Measurements from ENCODE around the gene ROR1.

Gene ROR1

DNA sequence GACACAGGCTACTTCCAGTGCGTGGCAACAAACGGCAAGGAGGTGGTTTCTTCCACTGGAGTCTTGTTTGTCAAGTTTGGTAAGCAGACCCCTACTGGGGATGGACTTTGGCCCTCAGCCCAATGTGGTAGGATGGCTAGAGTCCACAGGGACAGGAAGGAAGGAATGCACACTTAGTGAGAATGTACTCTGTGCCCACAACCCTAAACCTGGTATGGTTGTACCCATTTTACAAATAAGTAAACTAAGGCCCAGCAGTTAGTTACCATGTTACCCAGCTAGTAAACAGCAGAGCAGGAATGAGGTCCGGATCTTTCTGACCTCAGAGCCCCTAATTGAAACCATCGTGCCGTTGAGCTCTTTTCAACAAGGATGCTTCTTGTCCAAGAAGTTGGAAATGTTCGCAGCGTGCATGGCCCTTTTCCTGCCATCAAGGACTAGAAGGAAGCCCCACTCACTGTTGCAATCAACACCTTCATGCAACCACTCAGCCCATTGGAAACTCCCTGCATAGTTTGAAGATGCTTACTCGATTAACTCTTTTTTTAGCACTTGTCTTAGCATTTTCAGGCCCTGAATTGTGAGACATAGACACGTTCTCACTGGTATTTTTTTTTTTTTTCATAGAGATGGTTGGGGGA, 276.2 kb downstream of the ROR1 start:
- no peak for TF ChIP-seq GATA1 (IDR thresholded peaks at IDR 0.05; ENCODE audit: low read depth, low read length)

DNA sequence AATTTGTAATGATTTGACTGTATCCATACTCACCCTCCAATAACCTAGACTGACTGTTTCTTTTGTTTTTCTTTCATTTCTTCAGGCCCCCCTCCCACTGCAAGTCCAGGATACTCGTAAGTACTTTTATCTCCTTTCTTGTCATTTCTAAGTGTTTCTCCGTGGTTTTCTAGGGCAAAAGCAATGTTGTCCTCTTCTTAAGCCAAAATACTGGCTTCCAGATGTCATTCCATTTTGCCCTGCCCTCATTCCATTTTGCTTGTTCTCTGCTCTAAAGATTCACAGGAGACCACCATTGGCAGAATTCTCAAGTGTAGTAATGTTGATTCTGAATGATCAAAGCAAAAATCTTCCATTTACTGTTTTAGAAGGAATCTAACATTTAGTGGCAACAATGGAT, 276.8 kb downstream of the ROR1 start:
- TF ChIP-seq GATA1 (IDR thresholded peaks at IDR 0.05; ENCODE audit: low read depth, low read length) (no peak), POLR2A (IDR thresholded peaks at IDR 0.05; ENCODE audit: low read length) (no peak)
- no peak for DNase-seq

More for the DNA sequence above, 276.2 kb downstream of the ROR1 start:
- DNase-seq, result no peak

DNA sequence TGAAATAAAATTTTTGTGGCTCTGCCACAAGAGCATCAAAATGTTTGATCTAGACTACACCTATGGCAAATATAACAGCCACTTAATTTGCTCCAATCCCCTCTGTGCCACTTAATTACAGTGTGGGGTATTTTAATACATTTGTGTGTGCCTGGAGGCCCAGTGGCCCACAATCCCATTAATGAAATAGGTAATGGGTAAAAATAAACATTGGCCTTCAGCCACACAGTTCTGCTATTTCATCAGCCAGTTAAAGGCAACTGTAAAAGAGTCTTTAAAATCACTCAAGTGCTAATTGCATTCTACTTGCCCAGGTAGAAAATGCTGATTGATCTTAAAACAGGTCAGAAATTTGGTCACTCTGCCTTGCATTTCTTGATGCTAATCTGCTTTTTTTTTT, 278.0 kb downstream of the ROR1 start:
- no peak for TF ChIP-seq POLR2A (IDR thresholded peaks at IDR 0.05; ENCODE audit: low read length)
- TF ChIP-seq GATA1 (IDR thresholded peaks at IDR 0.05; ENCODE audit: low read depth, low read length), result no peak
- no peak for DNase-seq

DNA sequence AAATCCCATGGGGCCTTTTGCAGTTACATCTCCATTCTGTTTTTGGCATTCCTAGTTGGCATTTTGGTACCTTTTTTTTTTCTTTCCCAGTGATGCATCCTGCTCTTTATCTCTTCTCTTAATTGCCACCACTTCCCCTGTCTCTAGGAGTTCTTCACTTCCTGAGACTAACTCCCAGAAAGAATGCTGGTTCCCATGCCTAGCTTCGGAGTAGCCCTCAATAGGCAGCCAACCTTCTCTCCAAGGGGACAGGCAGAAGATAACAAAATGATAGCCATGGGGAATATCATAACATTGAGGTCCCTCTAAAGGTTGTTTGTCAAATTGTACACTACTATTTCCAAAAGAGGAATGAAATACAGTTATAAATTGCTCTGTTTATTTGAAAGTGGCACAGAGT, 279.0 kb downstream of the ROR1 start:
- no peak for DNase-seq
- TF ChIP-seq GATA1 (IDR thresholded peaks at IDR 0.05; ENCODE audit: low read depth, low read length), result no peak
- no peak for TF ChIP-seq POLR2A (IDR thresholded peaks at IDR 0.05; ENCODE audit: low read length)

DNA sequence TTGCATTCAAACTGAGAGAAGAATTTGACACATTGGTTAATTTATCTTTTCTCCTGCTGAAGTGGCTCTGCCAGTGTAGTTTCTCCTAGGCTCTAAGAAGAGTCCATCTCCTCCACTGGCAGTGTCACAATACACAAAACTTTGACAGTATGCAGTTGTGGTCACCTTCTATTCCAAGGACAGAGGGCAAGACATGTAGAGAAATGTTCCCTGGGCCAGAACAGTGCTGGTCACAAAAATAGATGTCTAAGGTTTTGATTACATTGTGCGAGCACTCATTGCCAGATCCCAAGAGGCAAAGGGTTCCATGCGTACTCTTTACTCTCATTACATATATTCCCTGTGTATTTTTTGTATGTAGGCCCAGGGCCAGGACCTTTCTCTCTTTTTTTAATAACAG, 281.5 kb downstream of the ROR1 start:
- no peak for DNase-seq
- TF ChIP-seq POLR2A (IDR thresholded peaks at IDR 0.05; ENCODE audit: low read length) (no peak), GATA1 (IDR thresholded peaks at IDR 0.05; ENCODE audit: low read depth, low read length) (no peak)

DNA sequence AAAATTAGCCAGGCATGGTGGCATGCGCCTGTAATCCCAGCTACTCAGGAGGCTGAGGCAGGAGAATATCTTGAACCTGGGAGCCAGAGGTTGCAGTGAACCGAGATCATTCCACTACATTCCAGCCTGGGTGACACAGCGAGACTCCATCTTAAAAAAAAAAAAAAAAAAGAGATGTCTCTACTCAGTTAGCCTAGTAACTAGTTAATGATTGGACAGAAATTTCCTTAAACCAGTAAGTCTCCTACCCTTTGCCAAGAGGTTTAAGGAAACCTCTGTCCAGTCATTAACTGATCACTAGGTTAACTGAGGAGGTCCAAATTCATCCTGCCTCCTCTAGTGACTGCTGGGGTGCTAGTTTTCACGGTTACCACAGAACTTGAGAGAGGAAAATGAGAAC, 285.7 kb downstream of the ROR1 start:
- DNase-seq, result no peak
- TF ChIP-seq POLR2A (IDR thresholded peaks at IDR 0.05; ENCODE audit: low read length), result no peak
- TF ChIP-seq GATA1 (IDR thresholded peaks at IDR 0.05; ENCODE audit: low read depth, low read length), result no peak

DNA sequence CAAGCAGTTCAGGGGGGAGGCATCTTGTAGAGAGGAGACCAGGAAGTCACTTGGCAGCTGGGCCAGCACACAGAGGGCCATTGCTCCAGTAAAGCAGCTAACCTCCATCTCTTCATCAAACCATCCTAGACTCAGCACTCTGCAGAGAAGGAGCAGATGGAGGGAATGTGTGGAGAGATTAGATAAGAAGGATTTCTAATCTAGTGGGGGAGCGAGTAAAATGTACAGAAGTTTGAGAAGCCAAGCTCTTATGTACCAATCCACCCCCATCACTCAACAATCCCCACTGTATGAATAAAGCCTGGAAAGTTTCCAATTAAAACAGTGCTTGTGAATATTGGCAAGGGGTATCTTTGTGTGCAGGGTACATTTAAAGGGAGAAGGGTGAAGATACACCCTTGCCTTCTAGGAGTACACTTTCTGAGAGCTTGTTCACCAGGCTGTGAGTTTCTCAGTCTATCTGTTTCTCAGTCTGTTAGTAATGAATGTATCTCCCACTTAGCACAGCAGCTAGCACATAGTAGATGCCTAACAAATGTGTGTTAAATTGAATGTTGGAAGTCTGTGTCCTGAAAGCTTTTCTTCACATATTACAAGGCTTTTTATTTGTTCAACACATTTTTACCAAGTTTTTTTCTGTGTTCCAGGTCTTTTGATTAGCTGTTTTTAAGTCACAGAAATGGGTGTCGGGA, 286.9 kb downstream of the ROR1 start:
- peak in 1 of 2 experiments; percentile 23 for DNase-seq
- TF ChIP-seq POLR2A (IDR thresholded peaks at IDR 0.05; ENCODE audit: low read length) (no peak), GATA1 (IDR thresholded peaks at IDR 0.05; ENCODE audit: low read depth, low read length) (no peak)

DNA sequence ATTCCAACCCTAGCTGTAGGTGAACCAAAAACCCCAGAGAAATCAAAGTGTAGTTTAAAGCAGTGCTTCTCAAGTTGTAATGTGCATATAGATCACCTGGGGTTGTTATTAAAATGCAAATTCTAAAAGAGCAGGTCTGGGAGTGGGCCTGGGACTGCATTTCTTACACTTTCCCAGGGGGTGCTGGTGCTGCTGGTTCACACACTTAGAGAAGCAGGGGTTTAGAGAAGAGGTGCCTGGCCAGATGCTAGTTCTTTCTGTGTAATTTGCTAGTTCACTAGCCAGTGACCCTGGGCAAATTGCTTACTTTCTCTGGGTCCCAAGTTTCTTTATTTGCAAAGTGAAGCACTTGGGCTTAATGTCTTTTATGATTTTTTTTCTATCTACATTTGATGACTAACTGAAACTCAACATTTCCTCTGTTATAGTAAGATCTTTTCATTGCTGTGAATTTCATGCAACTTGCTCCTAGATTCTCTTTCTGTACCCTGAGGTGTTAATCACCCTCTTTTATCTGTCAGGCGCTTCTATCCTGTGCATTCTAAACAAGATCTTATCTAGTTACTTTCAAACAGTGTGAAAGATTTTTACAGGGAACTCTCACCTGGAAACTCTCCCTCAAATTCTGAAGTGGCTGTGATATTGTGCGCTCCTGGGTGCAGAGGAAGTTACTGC, 287.8 kb downstream of the ROR1 start:
- TF ChIP-seq POLR2A (IDR thresholded peaks at IDR 0.05; ENCODE audit: low read length), result no peak
- no peak for TF ChIP-seq GATA1 (IDR thresholded peaks at IDR 0.05; ENCODE audit: low read depth, low read length)
- DNase-seq, result no peak

DNA sequence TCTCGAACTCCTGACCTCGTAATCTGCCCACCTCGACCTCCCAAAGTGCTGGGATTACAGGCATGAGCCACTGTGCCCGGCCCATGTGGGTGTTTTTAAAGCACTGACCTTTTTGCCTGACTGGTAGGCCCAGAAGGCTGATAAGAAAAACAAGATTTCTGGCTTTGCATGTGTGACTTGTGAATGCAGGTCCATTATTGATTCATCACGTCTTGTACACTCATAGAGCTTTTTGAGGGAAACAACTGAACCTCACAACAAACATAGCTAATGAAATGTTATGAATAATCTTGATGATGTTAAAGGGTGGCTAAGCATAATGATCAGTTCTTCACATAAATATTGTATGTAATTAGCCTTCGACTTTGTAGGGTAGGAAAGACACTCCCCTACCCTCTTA, 288.7 kb downstream of the ROR1 start:
- no peak for TF ChIP-seq GATA1 (IDR thresholded peaks at IDR 0.05; ENCODE audit: low read depth, low read length)
- no peak for TF ChIP-seq POLR2A (IDR thresholded peaks at IDR 0.05; ENCODE audit: low read length)
- DNase-seq, result no peak

DNA sequence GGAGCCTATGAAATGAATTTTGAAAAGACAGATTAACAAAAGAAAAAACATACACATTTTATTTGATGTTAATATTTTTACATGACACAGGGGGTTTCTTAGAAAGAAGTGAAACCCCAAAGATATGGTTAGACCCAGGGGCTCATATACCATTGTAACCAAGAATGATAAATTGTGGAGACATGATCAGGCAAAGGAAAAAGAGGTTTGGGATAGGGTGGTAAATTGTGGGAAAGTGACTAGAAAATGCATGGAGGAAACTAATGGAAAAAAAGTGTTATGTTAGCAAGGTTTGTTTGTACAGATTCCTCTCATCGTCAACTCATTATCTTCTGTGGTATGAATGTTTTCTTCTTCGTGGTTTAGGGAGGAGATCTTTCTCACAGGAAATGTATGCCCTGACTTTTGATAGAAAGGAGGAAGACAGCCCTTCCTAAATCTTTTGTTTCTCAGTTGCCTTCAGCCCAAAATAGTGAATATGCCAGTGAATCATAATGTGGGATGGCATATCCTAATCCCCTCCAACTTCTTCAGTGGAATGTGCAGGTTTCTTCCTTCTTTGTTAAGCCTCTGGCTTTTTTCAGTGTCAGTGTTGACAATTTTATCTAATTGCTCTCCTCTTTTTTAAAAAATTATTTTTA, 289.2 kb downstream of the ROR1 start:
- TF ChIP-seq GATA1 (IDR thresholded peaks at IDR 0.05; ENCODE audit: low read depth, low read length), result no peak
- DNase-seq, result no peak

DNA sequence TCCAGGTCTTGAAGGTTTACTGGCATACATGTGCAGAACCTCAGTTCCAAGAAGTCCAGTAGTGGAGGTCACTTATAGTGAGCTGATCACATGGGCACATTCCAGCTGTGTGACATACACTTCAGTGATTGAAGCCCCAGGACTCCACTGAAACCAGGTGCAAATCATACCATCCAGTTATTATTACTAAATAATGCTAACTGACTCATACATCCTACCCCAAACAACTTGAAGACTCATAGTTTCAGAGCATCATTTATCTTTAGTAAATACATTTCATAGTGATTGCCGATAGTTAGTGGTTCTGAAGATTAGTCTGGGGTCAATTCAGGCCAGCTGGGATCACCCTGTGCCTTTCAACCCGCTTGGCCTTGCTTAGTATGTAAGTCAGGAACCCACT, 291.8 kb downstream of the ROR1 start:
- TF ChIP-seq GATA1 (IDR thresholded peaks at IDR 0.05; ENCODE audit: low read depth, low read length) (no peak), POLR2A (IDR thresholded peaks at IDR 0.05; ENCODE audit: low read length) (no peak)
- DNase-seq, result no peak

DNA sequence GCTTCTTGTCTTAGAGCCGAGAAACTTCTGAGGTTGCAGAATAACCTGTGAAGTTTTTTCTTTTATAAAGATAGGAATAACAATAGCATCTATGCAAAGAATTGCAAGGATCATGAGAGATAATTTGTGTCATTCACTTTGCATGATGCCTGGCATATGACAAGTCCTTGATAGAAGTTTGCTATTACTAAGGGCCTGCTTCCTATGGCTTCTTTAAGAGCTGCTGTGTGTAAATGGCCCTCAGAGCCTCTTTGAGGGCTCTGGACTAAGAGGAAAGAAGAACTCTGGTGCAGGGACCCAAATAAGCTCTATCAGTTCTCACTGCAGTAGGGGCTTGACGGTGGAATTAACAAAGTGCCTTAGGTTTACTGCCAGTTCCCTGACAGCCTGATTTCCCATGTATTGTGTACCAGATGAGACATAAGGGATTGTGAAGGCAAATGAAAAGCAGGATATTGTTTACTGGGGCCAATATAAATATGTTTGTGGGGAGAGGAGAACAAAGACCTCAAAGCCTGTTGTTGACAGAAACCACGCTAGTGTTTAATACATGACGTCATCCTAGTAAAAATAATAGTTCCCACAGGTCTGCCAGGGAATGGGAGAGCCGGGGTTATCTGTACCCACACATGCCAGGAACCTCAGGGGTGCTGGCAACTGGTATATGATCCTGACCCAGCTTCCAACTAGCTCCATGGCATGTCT, 298.4 kb downstream of the ROR1 start:
- TF ChIP-seq POLR2A (IDR thresholded peaks at IDR 0.05; ENCODE audit: low read length), result no peak
- TF ChIP-seq GATA1 (IDR thresholded peaks at IDR 0.05; ENCODE audit: low read depth, low read length), result no peak
- no peak for DNase-seq

DNA sequence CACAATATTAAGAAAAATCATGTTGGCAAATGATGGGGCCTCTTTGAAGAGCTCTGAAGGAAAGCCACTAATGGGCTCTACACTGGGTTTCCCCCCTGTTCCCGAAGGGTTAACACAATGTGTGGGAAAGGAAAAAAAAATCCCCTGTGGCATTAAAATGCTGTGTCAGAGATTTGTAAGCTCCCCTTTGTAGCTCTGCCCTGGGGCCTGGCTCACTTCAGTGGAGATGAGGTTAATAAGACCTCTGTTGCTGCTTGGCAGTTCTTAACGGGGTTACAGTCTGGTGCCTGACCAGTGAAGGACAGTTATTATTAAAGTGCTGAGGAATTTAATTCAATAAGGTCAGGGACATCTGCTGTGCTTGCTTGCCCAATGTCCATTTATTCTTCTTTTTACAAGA, 299.9 kb downstream of the ROR1 start:
- TF ChIP-seq GATA1 (IDR thresholded peaks at IDR 0.05; ENCODE audit: low read depth, low read length) (no peak), POLR2A (IDR thresholded peaks at IDR 0.05; ENCODE audit: low read length) (no peak)
- no peak for DNase-seq

DNA sequence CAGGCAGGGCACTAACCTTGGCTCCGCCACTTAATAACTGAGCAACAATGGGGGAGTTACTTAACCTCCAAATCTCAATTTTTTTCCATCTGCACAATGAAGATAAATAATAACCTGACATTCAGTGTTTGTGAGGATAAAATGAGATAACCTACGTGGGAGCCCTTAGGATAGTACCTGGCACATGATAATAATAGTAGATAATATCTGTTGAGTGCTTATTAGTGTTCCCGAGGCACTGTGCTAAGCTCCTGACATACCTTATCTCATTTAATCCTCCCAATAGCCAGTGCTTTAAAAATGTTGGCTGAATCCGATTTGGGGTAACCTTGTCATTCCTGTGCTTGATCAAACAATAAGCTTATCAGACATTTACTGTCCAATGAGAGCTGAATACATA, 300.9 kb downstream of the ROR1 start:
- no peak for DNase-seq
- TF ChIP-seq POLR2A (IDR thresholded peaks at IDR 0.05; ENCODE audit: low read length), result no peak
- TF ChIP-seq GATA1 (IDR thresholded peaks at IDR 0.05; ENCODE audit: low read depth, low read length), result no peak
